H1 (cell line): Measurements from ENCODE around the gene PATJ.

ENCODE experiments used
- EZH2 ChIP-seq: fragments of 200-600 bp; sonication (generic); IDR thresholded peaks from 2 replicates; pipeline ENCODE4 v1.7.1; 2012; ENCODE audit warnings: low read depth, mild to moderate bottlenecking, moderate library complexity, low read length, inconsistent platforms; ENCODE audit not compliant: severe bottlenecking
- KDM1A ChIP-seq: fragments of 200-600, 300-600 bp; sonication (generic); IDR thresholded peaks from 2 replicates; pipeline ENCODE4 v1.7.1; 2016; ENCODE audit warnings: mild to moderate bottlenecking, low read length, borderline replicate concordance
- KDM5A ChIP-seq: fragments of 200-600 bp; IDR thresholded peaks from 2 replicates; pipeline ENCODE4 v1.7.1; 2012; ENCODE audit warnings: mild to moderate bottlenecking, low read length, inconsistent platforms, mixed read lengths
- MAFK ChIP-seq: IDR thresholded peaks from 2 replicates; pipeline ENCODE4 v1.6.1; 2012; ENCODE audit warnings: low read depth, mild to moderate bottlenecking, improper control_type of control experiment, low read length
- TF ChIP-seq, protein P1 (sequence below), 3 experiments: IDR thresholded peaks; 1 replicate in 2 of 3; 2 replicates in 1 of 3; pipeline versions ENCODE4 v1.5.1 to v1.6.1; 2011; ENCODE audit warnings: low read length in 3 of 3, mild to moderate bottlenecking in 3 of 3, inconsistent platforms in 2 of 3, low read depth in 1 of 3, moderate library complexity in 1 of 3; ENCODE audit not compliant: insufficient read depth in 1 of 3; ENCODE audit errors: control extremely low read depth in 1 of 3

- TF ChIP-seq KDM1A (no peak), KDM5A (no peak), EZH2 (no peak), MAFK (no peak)
- TF ChIP-seq, protein P1, sequence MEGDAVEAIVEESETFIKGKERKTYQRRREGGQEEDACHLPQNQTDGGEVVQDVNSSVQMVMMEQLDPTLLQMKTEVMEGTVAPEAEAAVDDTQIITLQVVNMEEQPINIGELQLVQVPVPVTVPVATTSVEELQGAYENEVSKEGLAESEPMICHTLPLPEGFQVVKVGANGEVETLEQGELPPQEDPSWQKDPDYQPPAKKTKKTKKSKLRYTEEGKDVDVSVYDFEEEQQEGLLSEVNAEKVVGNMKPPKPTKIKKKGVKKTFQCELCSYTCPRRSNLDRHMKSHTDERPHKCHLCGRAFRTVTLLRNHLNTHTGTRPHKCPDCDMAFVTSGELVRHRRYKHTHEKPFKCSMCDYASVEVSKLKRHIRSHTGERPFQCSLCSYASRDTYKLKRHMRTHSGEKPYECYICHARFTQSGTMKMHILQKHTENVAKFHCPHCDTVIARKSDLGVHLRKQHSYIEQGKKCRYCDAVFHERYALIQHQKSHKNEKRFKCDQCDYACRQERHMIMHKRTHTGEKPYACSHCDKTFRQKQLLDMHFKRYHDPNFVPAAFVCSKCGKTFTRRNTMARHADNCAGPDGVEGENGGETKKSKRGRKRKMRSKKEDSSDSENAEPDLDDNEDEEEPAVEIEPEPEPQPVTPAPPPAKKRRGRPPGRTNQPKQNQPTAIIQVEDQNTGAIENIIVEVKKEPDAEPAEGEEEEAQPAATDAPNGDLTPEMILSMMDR (IDR thresholded peaks at IDR 0.05; ENCODE audit: control extremely low read depth in 1 of 3, insufficient read depth in 1 of 3, low read depth in 1 of 3, low read length in 3 of 3), result no peak
Measured at GRCh38 chr1:62185677-62186076, 443.4 kb downstream of the PATJ start.
